Measurements from ENCODE around the gene TUBGCP2. TPM values are rescaled to one million over a fixed set of nuclear protein-coding genes. Genes with fewer than 3 reads are reported as not detected.
"Not testable (repeated sequence)": the region's sequence is repeated elsewhere in the genome, so short reads cannot be mapped to it uniquely, and the experiment has no call there.

Gene TUBGCP2
- total RNA-seq, 1 donor from 2014 or later = 66.7 TPM

GRCh38 chr10:133236401-133237240 is 72.1 kb downstream of the TUBGCP2 start:
- ATAC-seq (ENCODE audit: low read depth) (no peak), DNase-seq (no peak)
- intact Hi-C loops (cut with micrococcal nuclease) = loop anchor here (2.0 kb wide), 2 partner anchors 38 to 70 kb away; no protein-coding TSS in a partner anchor
- Mint-ChIP-seq H3K4me1 (peaks cover 33% of the 10 kb centered on the region), H3K27ac (no peak overlapping the region), H3K4me3 (no peak overlapping the region), H3K36me3 (ENCODE audit: low read depth) (no peaks in the 10 kb centered on the region), H3K27me3 (peaks cover 14% of the 10 kb centered on the region), H3K9me3 (no peaks in the 10 kb centered on the region)
- TF ChIP-seq CTCF (IDR thresholded peaks at IDR 0.05) = no peak
- ChIA-PET POLR2A (no interaction called here), CTCF (no interaction called here)

- CTCF ChIA-PET = no interaction called here
- ATAC-seq (ENCODE audit: low read depth) = peak; percentile 40
- H3K27me3 Mint-ChIP-seq = peaks cover 18% of the 10 kb centered on the region
These were observed 72.7 kb downstream of the TUBGCP2 start for GRCh38 chr10:133235932-133236331.

GRCh38 chr10:133235265-133235855 is 73.3 kb downstream of the TUBGCP2 start:
- Mint-ChIP-seq H3K4me3 (peak overlapping the region; percentile 70), H3K27ac (no peak overlapping the region), H3K4me1 (peaks cover 28% of the 10 kb centered on the region), H3K27me3 (peaks cover 18% of the 10 kb centered on the region), H3K36me3 (ENCODE audit: low read depth) (no peaks in the 10 kb centered on the region), H3K9me3 (no peaks in the 10 kb centered on the region)
- CTCF ChIA-PET = no interaction called here
- intact Hi-C loops (cut with micrococcal nuclease) = no loop called here
- POLR2A ChIA-PET = interaction anchor here (0.6 kb wide), 1 partner anchor 25 kb away, joined by 4 read pairs; no protein-coding TSS in a partner anchor
- ATAC-seq (ENCODE audit: low read depth) = peak; percentile 16
- DNase-seq = no peak
- no peak for TF ChIP-seq CTCF (IDR thresholded peaks at IDR 0.05)

More at GRCh38 chr10:133235932-133236331, 72.7 kb downstream of the TUBGCP2 start:
- TF ChIP-seq CTCF (IDR thresholded peaks at IDR 0.05) = no peak
- peak overlapping the region; percentile 66 for H3K4me3 Mint-ChIP-seq
- no peaks in the 10 kb centered on the region for H3K36me3 Mint-ChIP-seq (ENCODE audit: low read depth)
- peaks cover 31% of the 10 kb centered on the region for H3K4me1 Mint-ChIP-seq
- POLR2A ChIA-PET = no interaction called here
- no peaks in the 10 kb centered on the region for H3K9me3 Mint-ChIP-seq
- DNase-seq = no peak
- no peak overlapping the region for H3K27ac Mint-ChIP-seq
- intact Hi-C loops (cut with micrococcal nuclease) = loop anchor here (2.0 kb wide), 2 partner anchors 39 to 71 kb away; no protein-coding TSS in a partner anchor

GRCh38 chr10:133234796-133235195 is 73.9 kb downstream of the TUBGCP2 start:
- H3K36me3 Mint-ChIP-seq (ENCODE audit: low read depth); CTCF ChIA-PET; H3K9me3 Mint-ChIP-seq; intact Hi-C loops (cut with micrococcal nuclease); DNase-seq; ATAC-seq (ENCODE audit: low read depth); H3K27ac Mint-ChIP-seq: not testable (repeated sequence)
- Mint-ChIP-seq H3K4me3 (peak overlapping the region; percentile 70), H3K4me1 (peaks cover 27% of the 10 kb centered on the region), H3K27me3 (peaks cover 18% of the 10 kb centered on the region)
- POLR2A ChIA-PET = interaction anchor here (0.6 kb wide), 1 partner anchor 26 kb away, joined by 4 read pairs; no protein-coding TSS in a partner anchor

- Mint-ChIP-seq H3K4me3 (no peak overlapping the region), H3K27ac (no peak overlapping the region), H3K36me3 (ENCODE audit: low read depth) (no peaks in the 10 kb centered on the region), H3K4me1 (peaks cover 23% of the 10 kb centered on the region), H3K9me3 (no peaks in the 10 kb centered on the region), H3K27me3 (peaks cover 25% of the 10 kb centered on the region)
- ChIA-PET CTCF (no interaction called here), POLR2A (no interaction called here)
- ATAC-seq (ENCODE audit: low read depth) (no peak), DNase-seq (no peak)
- no peak for TF ChIP-seq CTCF (IDR thresholded peaks at IDR 0.05)
- intact Hi-C loops (cut with micrococcal nuclease) = no loop called here
These were observed 76.6 kb downstream of the TUBGCP2 start for GRCh38 chr10:133231946-133232574.
